GM12878 (cell line): ENCODE measurements around the gene CD300E. TPM values are rescaled to one million over a fixed set of nuclear protein-coding genes. Genes with fewer than 3 reads are reported as not detected.

Source experiments
- ATAC-seq: fragments of 200-7000 bp; cut with Tn5 transposase; 3 replicates; pipeline ENCODE4 v1.9.1; 2020; ENCODE audit warnings: mild to moderate bottlenecking, moderate library complexity
- BruUV-seq: library from RNA; stranded (reverse); fragments of 400-500 nt; replicated peaks from 2 replicates; lab custom pipeline; 2021; lab: Mats Ljungman, UMichigan
- CTCF ChIA-PET: fragments of 300-600 bp; sonication (Branson Sonifier 250); formaldehyde crosslinking; extraction: SDS; loops from one replicate; lab custom pipeline; 2021; ENCODE audit warnings: inconsistent platforms; lab: Yijun Ruan, JAX
- POLR2A ChIA-PET: fragments of 350-600 bp; formaldehyde crosslinking; extraction: SDS; loops from one replicate; lab custom pipeline; 2021; ENCODE audit warnings: inconsistent platforms; lab: Charles Lee
- RAD21 ChIA-PET: fragments of 300-600 bp; sonication (Branson Sonifier 250); formaldehyde crosslinking; loops from one replicate; lab custom pipeline; 2023; ENCODE audit warnings: antibody characterized with exemption; ENCODE audit not compliant: unreplicated experiment; lab: Charles Lee
- SMC1A ChIA-PET: fragments of 300-600 bp; sonication (Branson Sonifier 250); formaldehyde crosslinking; loops from one replicate; lab custom pipeline; 2023; ENCODE audit not compliant: unreplicated experiment, uncharacterized antibody; lab: Charles Lee
- DNase-seq: peaks from one replicate; pipeline ENCODE4 v3.0.0-alpha.2; 2011; ENCODE audit warnings: low read depth, low spot score
- FAIRE-seq: peaks from 3 replicates; lab custom pipeline; 2011; peaks lifted over from hg19 to GRCh38; lab: Jason Lieb, UNC
- H2AFZ ChIP-seq: 2 replicates; pipeline ENCODE4 v1.6.0; 2011; ENCODE audit warnings: low read depth, low read length, control low read depth; ENCODE audit not compliant: control insufficient read depth
- H3K27ac ChIP-seq: 2 replicates; pipeline ENCODE4 v1.5.1; 2011; ENCODE audit warnings: control low read depth; ENCODE audit not compliant: control insufficient read depth, insufficient read depth
- H3K27me3 ChIP-seq, 2 experiments: replicated peaks in 1 of 2; 2 replicates each; pipeline versions ENCODE4 v1.6.0 to v1.6.1; 2011; ENCODE audit warnings: low read length in 1 of 2; ENCODE audit not compliant: control insufficient read depth in 2 of 2, insufficient read depth in 2 of 2
- H3K36me3 ChIP-seq, 2 experiments: 2 replicates each; pipeline ENCODE4 v1.5.1; 2011; ENCODE audit warnings: low read length in 1 of 2; ENCODE audit not compliant: control insufficient read depth in 2 of 2, insufficient read depth in 2 of 2
- H3K4me1 ChIP-seq: 2 replicates; pipeline ENCODE4 v1.6.1; 2011; ENCODE audit warnings: mild to moderate bottlenecking, low read length, moderate library complexity, mixed read lengths; ENCODE audit not compliant: control insufficient read depth, insufficient read depth
- H3K4me2 ChIP-seq: 2 replicates; pipeline ENCODE4 v1.6.0; 2011; ENCODE audit warnings: control low read depth; ENCODE audit not compliant: control insufficient read depth, insufficient read depth
- H3K4me3 ChIP-seq: fragments of 200-600 bp; sonication (generic); 2 replicates; pipeline ENCODE4 v1.5.1; 2016
- H3K79me2 ChIP-seq: 2 replicates; pipeline ENCODE4 v1.6.0; 2011; ENCODE audit warnings: low read length; ENCODE audit not compliant: control insufficient read depth, insufficient read depth
- H3K9ac ChIP-seq: 2 replicates; pipeline ENCODE4 v1.8.0; 2011; ENCODE audit warnings: low read length, control low read depth, mixed read lengths; ENCODE audit not compliant: control insufficient read depth, insufficient read depth
- H3K9me3 ChIP-seq: replicated peaks from 3 replicates; pipeline ENCODE4 v1.5.1; 2011; ENCODE audit warnings: mild to moderate bottlenecking, low read length; ENCODE audit not compliant: control insufficient read depth, insufficient read depth
- H4K20me1 ChIP-seq: 2 replicates; pipeline ENCODE4 v1.6.0; 2011; ENCODE audit not compliant: control insufficient read depth, insufficient read depth
- NR2C2 ChIP-seq: IDR thresholded peaks from 2 replicates; pipeline ENCODE4 v1.6.1; 2011; ENCODE audit warnings: borderline replicate concordance, low read depth; ENCODE audit not compliant: control insufficient read depth, insufficient read length
- ZNF274 ChIP-seq: IDR thresholded peaks from one replicate; pipeline ENCODE4 v1.8.0; 2011; ENCODE audit not compliant: insufficient read length, insufficient read depth
- ZSCAN29 ChIP-seq: fragments of 450-650 bp; IDR thresholded peaks from 2 replicates; pipeline ENCODE4 v1.6.1; 2017; ENCODE audit warnings: mild to moderate bottlenecking, moderate library complexity
- WGBS: methylation state at CpG from one replicate; pipeline ENCODE4 v1.1.6; 2016; ENCODE audit warnings: low lambda C conversion rate; ENCODE audit not compliant: insufficient replicate concordance, insufficient coverage; ENCODE audit errors: missing lambda C conversion rate; 5-methylcytosine and 5-hydroxymethylcytosine counted together
- in situ Hi-C: fragments of 300-500 bp; cut with MboI; formaldehyde crosslinking; loops from 9 replicates; pipeline ENCODE4 v1.14.3; 2018; ENCODE audit warnings: mixed read lengths
- intact Hi-C: fragments of 100-400 bp; cut with micrococcal nuclease; formaldehyde crosslinking; loops from one replicate; pipeline ENCODE4 v1.14.2; 2022; ENCODE audit not compliant: unreplicated experiment
- polyA plus RNA-seq, 11 experiments: library from polyadenylated mRNA; depleted of rRNA in 4 of 11; unstranded in 6 of 11; stranded (reverse) in 5 of 11; fragments of >200 nt; fragmentation: Nextera tagmentation in 4 of 11; fragmentation: Illumina TruSeq in 1 of 11; extraction: Ambion mirVana in 4 of 11; extraction: Trizol in 1 of 11; gene quantifications; 1 replicate in 1 of 11; 2 replicates in 10 of 11; pipeline versions ENCODE4 v1.2.1 to v1.2.3, GENCODE V29; 2011 to 2016; ENCODE audit warnings: inconsistent platforms in 2 of 11, missing spikeins in 2 of 11, low read depth in 1 of 11
- total RNA-seq, 4 experiments: library from RNA; depleted of rRNA in 3 of 4; stranded (reverse); fragments of >200 nt in 3 of 4; fragmentation: Illumina TruSeq in 1 of 4; extraction: Trizol in 1 of 4; gene quantifications; 2 replicates each; pipeline versions ENCODE4 v1.2.1 to v1.2.3, GENCODE V29; 2013 to 2021
- TF ChIP-seq, protein P1 (sequence below): fragments of 450-650 bp; IDR thresholded peaks from 2 replicates; pipeline ENCODE4 v1.6.1; 2016; ENCODE audit warnings: mild to moderate bottlenecking

Gene CD300E
- total and polyA plus RNA-seq, 10 of the 15 experiments (the other 5 are each of a cell fraction or from before 2014, with no cell fraction given): not detected

DNA sequence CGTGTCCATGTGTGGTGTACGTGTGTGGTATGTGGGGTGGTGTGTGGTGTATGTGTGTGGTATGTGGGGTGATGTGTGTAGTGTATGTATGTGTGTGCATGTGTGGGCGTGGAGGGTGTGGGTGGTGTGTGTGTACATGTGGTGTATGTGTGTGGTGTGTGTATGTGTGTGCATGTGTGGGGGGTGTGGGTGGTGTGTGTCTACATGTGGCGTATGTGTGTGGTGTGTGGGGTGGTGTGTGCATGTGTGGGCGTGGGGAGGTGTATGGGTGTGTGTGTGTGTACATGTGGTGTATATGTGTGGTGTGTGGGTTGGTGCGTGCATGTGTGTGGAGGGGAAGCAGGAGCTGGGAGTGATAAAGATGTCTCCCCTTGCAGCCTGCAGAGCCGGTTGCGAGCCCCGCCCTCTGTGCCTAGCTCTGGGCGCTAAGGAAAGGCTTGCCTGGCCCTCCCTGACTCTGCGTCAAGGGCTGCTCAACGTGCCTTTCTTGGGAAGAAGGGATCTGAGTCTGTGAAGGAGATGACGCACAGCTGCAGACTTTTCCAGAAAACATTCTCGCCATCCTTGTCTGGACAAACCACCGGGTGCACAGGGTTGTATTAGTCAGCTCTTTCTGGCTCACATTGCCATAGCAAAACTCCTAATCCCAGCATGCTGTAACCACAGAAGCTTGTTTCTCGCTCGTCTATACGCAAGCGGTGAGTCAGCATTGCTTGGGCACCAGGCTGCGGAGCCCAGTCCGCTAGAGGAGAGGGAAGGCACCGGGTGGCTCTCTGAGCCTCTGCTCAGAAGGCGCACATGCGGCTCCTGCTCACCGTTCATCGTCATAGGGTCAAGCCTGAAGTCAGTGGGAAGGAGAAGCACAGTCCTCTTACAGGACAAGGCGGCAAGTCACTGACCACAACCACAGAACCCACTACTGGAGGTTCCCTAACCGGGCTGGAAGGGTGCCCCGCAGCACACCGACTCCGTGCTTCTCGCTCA is 54.2 kb downstream of the CD300E start:
- ChIA-PET RAD21 (no interaction called here), CTCF (no interaction called here), SMC1A (interaction anchor here (0.9 kb wide), 1 partner anchor 71 kb away, joined by 3 read pairs; no protein-coding TSS in a partner anchor), POLR2A (interaction anchor here (0.6 kb wide), 1 partner anchor 104 kb away, joined by 3 read pairs; no protein-coding TSS in a partner anchor)
- ATAC-seq (no peak), FAIRE-seq (no peak), DNase-seq (no peak)
- no peaks in the 10 kb centered on the region for H3K36me3 ChIP-seq
- no peak overlapping the region for H2AFZ ChIP-seq
- H3K4me3 ChIP-seq: no peak overlapping the region
- no peaks in the 10 kb centered on the region for H4K20me1 ChIP-seq
- no peak overlapping the region for H3K27ac ChIP-seq
- in situ Hi-C loops (loop anchor here (10.0 kb wide), 1 partner anchor 55 kb away; no protein-coding TSS in a partner anchor), intact Hi-C loops (loop anchor here (5.0 kb wide), 1 partner anchor 78 kb away; no protein-coding TSS in a partner anchor)
- no TSS peak for BruUV-seq
- peaks cover 0 to 3% of the 10 kb centered on the region in 2 experiments; a peak in 1 of 4 replicates for H3K27me3 ChIP-seq
- 35% methylated on average over 32 of the region's 32 CpGs for WGBS
- no peak overlapping the region for H3K4me2 ChIP-seq
- no peaks in the 10 kb centered on the region for H3K79me2 ChIP-seq
- TF ChIP-seq, protein P1, sequence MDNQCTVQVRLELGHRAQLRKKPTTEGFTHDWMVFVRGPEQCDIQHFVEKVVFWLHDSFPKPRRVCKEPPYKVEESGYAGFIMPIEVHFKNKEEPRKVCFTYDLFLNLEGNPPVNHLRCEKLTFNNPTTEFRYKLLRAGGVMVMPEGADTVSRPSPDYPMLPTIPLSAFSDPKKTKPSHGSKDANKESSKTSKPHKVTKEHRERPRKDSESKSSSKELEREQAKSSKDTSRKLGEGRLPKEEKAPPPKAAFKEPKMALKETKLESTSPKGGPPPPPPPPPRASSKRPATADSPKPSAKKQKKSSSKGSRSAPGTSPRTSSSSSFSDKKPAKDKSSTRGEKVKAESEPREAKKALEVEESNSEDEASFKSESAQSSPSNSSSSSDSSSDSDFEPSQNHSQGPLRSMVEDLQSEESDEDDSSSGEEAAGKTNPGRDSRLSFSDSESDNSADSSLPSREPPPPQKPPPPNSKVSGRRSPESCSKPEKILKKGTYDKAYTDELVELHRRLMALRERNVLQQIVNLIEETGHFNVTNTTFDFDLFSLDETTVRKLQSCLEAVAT: no peak
- TF ChIP-seq NR2C2: peak; percentile 52
- no peak for TF ChIP-seq ZSCAN29
- no peak for TF ChIP-seq ZNF274
- H3K9me3 ChIP-seq: no peaks in the 10 kb centered on the region
- no peaks in the 10 kb centered on the region for H3K4me1 ChIP-seq
- H3K9ac ChIP-seq: no peak overlapping the region
